ENCODE measurements around the gene IPO11.

The IPO11 gene

DNA sequence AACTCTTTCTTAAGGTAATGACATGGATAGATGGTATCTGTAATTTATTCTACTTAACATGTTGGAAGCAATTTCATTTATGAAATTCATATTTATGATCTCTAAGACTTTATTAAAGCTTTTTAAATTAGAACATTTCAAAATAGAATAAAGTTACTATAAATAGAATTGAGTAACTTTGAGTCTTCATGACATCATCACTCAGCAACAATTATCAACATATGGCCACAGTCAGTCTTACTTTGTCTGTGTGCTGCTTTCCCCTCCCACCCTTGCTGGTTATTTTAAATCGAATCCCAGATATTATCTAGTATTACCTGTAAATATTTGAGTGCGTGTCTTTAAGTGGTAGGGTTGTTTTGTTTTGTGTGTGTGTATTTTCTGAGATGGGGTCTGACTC lies 65.2 kb downstream of the IPO11 start:
- Histone ChIP-seq H2AFZ (ENCODE audit: low read length) (no peak overlapping the region), H3K4me2 (ENCODE audit: low read depth, low read length, poor library complexity, severe bottlenecking) (no peak overlapping the region), H3F3A (ENCODE audit: low read depth) (no peaks in the 10 kb centered on the region), H4K20me1 (ENCODE audit: insufficient read depth, low read length, poor library complexity, severe bottlenecking) (no peaks in the 10 kb centered on the region), H3K4me3 (ENCODE audit: low read length, poor library complexity, severe bottlenecking) (no peak overlapping the region), H3K4me1 (ENCODE audit: insufficient read depth, low read length, poor library complexity, severe bottlenecking) (peaks cover 5% of the 10 kb centered on the region), H3K36me3 (ENCODE audit: insufficient read depth, low read length) (peaks cover 12% of the 10 kb centered on the region; the same call in 1 of the 2 replicates), H3K27me3 (ENCODE audit: insufficient read depth, low read length, poor library complexity, severe bottlenecking) (no peaks in the 10 kb centered on the region), H3K9ac (ENCODE audit: low read depth, low read length, poor library complexity, severe bottlenecking) (no peak overlapping the region), H3K9me3 (ENCODE audit: insufficient read depth, low read depth, low read length) (no peaks in the 10 kb centered on the region), H3K79me2 (ENCODE audit: insufficient read depth, low read length) (no peaks in the 10 kb centered on the region), H3K9me2 (replicated peaks; ENCODE audit: low read depth, low read length) (no peaks in the 10 kb centered on the region)
- no peak for TF ChIP-seq EZH2phosphoT487 (IDR thresholded peaks at IDR 0.05; ENCODE audit: borderline replicate concordance)
- TF ChIP-seq, protein P1, sequence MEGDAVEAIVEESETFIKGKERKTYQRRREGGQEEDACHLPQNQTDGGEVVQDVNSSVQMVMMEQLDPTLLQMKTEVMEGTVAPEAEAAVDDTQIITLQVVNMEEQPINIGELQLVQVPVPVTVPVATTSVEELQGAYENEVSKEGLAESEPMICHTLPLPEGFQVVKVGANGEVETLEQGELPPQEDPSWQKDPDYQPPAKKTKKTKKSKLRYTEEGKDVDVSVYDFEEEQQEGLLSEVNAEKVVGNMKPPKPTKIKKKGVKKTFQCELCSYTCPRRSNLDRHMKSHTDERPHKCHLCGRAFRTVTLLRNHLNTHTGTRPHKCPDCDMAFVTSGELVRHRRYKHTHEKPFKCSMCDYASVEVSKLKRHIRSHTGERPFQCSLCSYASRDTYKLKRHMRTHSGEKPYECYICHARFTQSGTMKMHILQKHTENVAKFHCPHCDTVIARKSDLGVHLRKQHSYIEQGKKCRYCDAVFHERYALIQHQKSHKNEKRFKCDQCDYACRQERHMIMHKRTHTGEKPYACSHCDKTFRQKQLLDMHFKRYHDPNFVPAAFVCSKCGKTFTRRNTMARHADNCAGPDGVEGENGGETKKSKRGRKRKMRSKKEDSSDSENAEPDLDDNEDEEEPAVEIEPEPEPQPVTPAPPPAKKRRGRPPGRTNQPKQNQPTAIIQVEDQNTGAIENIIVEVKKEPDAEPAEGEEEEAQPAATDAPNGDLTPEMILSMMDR (conservative IDR thresholded peaks at IDR 0.05; ENCODE audit: low read length) = no peak

DNA sequence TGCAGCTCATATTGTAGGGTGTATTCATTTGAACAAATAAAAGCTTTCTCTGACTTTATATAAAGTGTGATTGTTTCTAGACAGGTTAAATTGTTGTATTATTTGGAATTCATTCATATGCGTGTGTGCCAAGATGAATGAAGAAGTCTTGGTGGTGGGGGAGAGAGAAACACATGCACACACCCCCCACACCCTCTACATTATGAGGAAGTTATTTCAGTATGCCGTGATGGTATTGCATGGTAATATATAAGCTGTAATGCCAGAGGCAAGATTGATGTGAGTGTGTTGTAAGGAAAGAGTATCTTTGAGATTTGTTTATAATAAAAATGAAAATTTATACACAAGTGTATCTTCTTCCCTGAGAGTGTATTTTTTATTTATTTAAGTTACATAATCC lies 71.0 kb downstream of the IPO11 start:
- H3K79me2 ChIP-seq (ENCODE audit: insufficient read depth, low read length) = no peaks in the 10 kb centered on the region
- H2AFZ ChIP-seq (ENCODE audit: low read length) = no peak overlapping the region
- H3F3A ChIP-seq (ENCODE audit: low read depth) = no peaks in the 10 kb centered on the region
- no peak overlapping the region for H3K9ac ChIP-seq (ENCODE audit: low read depth, low read length, poor library complexity, severe bottlenecking)
- H3K4me3 ChIP-seq (ENCODE audit: low read length, poor library complexity, severe bottlenecking) = no peak overlapping the region
- peaks cover 9% of the 10 kb centered on the region; the same call in 1 of the 2 replicates for H3K36me3 ChIP-seq (ENCODE audit: insufficient read depth, low read length)
- no peaks in the 10 kb centered on the region for H3K4me1 ChIP-seq (ENCODE audit: insufficient read depth, low read length, poor library complexity, severe bottlenecking)
- no peak overlapping the region for H3K4me2 ChIP-seq (ENCODE audit: low read depth, low read length, poor library complexity, severe bottlenecking)
- no peaks in the 10 kb centered on the region for H3K27me3 ChIP-seq (ENCODE audit: insufficient read depth, low read length, poor library complexity, severe bottlenecking)
- no peaks in the 10 kb centered on the region for H3K9me3 ChIP-seq (ENCODE audit: insufficient read depth, low read depth, low read length)
- H3K9me2 ChIP-seq (replicated peaks; ENCODE audit: low read depth, low read length) = no peaks in the 10 kb centered on the region
- TF ChIP-seq EZH2phosphoT487 (IDR thresholded peaks at IDR 0.05; ENCODE audit: borderline replicate concordance) = no peak
- no peaks in the 10 kb centered on the region for H4K20me1 ChIP-seq (ENCODE audit: insufficient read depth, low read length, poor library complexity, severe bottlenecking)

DNA sequence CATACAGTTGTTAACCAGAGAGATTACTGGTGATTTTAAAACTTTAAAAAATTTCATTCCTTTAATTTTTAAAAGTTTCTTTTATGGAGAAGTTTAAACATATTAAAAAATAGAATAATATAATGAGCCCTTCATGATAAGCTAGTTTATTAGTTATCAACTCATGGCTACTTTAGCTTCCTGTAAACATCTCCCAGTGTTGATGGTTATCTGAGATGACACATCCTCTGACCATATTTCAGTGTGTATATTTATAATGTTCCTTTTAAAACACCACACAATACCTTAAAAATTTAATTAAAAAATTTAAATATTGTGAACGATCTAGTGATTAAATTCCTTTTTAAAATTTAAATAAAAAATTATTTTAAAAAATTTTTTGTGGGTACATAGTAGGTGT lies 74.1 kb downstream of the IPO11 start:
- Histone ChIP-seq H3K4me3 (ENCODE audit: low read length, poor library complexity, severe bottlenecking) (no peak overlapping the region), H4K20me1 (ENCODE audit: insufficient read depth, low read length, poor library complexity, severe bottlenecking) (no peaks in the 10 kb centered on the region), H3F3A (ENCODE audit: low read depth) (no peaks in the 10 kb centered on the region), H3K9me3 (ENCODE audit: insufficient read depth, low read depth, low read length) (no peaks in the 10 kb centered on the region), H3K4me2 (ENCODE audit: low read depth, low read length, poor library complexity, severe bottlenecking) (no peak overlapping the region), H3K9ac (ENCODE audit: low read depth, low read length, poor library complexity, severe bottlenecking) (no peak overlapping the region), H3K79me2 (ENCODE audit: insufficient read depth, low read length) (no peaks in the 10 kb centered on the region), H3K36me3 (ENCODE audit: insufficient read depth, low read length) (peaks cover 16% of the 10 kb centered on the region; the same call in 1 of the 2 replicates), H3K27me3 (ENCODE audit: insufficient read depth, low read length, poor library complexity, severe bottlenecking) (no peaks in the 10 kb centered on the region), H2AFZ (ENCODE audit: low read length) (no peak overlapping the region), H3K4me1 (ENCODE audit: insufficient read depth, low read length, poor library complexity, severe bottlenecking) (no peaks in the 10 kb centered on the region), H3K9me2 (replicated peaks; ENCODE audit: low read depth, low read length) (no peaks in the 10 kb centered on the region)
- TF ChIP-seq, protein P1 (conservative IDR thresholded peaks at IDR 0.05; ENCODE audit: low read length) = no peak
- TF ChIP-seq EZH2phosphoT487 (IDR thresholded peaks at IDR 0.05; ENCODE audit: borderline replicate concordance) = no peak

DNA sequence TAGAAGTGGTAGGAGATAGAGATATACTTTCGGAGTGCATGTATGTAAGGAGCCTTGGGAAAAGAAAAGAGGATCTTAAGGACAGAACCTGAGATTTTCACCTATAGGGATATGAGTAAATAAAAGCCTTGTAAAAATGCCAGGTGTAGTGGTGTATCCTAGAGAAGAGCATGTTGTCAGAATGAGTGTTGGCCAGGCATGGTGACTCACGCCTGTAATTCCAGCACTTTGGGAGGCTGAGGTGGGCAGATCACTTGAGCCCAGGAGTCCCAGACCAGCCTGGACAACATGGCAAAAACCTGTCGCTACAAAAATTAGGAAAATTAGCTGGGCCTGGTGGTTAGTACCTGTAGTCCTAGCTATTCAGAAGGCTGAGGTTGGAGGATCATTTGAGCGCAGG lies 76.0 kb downstream of the IPO11 start:
- no peak overlapping the region for H3K9ac ChIP-seq (ENCODE audit: low read depth, low read length, poor library complexity, severe bottlenecking)
- no peaks in the 10 kb centered on the region for H3K79me2 ChIP-seq (ENCODE audit: insufficient read depth, low read length)
- H3K4me3 ChIP-seq (ENCODE audit: low read length, poor library complexity, severe bottlenecking) = no peak overlapping the region
- peaks cover 16% of the 10 kb centered on the region; the same call in 1 of the 2 replicates for H3K36me3 ChIP-seq (ENCODE audit: insufficient read depth, low read length)
- no peaks in the 10 kb centered on the region for H3K9me2 ChIP-seq (replicated peaks; ENCODE audit: low read depth, low read length)
- H3K4me1 ChIP-seq (ENCODE audit: insufficient read depth, low read length, poor library complexity, severe bottlenecking) = no peaks in the 10 kb centered on the region
- no peaks in the 10 kb centered on the region for H3K9me3 ChIP-seq (ENCODE audit: insufficient read depth, low read depth, low read length)
- H4K20me1 ChIP-seq (ENCODE audit: insufficient read depth, low read length, poor library complexity, severe bottlenecking) = no peaks in the 10 kb centered on the region
- no peaks in the 10 kb centered on the region for H3F3A ChIP-seq (ENCODE audit: low read depth)
- H3K27me3 ChIP-seq (ENCODE audit: insufficient read depth, low read length, poor library complexity, severe bottlenecking) = no peaks in the 10 kb centered on the region
- H2AFZ ChIP-seq (ENCODE audit: low read length) = no peak overlapping the region
- H3K4me2 ChIP-seq (ENCODE audit: low read depth, low read length, poor library complexity, severe bottlenecking) = no peak overlapping the region
- TF ChIP-seq, protein P1 (conservative IDR thresholded peaks at IDR 0.05; ENCODE audit: low read length) = no peak
- no peak for TF ChIP-seq EZH2phosphoT487 (IDR thresholded peaks at IDR 0.05; ENCODE audit: borderline replicate concordance)

All from Loucy (cell line).